GM18909 (cell line): ENCODE measurements around the gene DPM3.

Experiments used
- ATAC-seq: cut with Tn5 transposase; IDR thresholded peaks from one replicate; pipeline ENCODE4 v1.9.1; 2021; ENCODE audit warnings: mild to moderate bottlenecking; ENCODE audit not compliant: unreplicated experiment, poor library complexity

Gene DPM3

DNA sequence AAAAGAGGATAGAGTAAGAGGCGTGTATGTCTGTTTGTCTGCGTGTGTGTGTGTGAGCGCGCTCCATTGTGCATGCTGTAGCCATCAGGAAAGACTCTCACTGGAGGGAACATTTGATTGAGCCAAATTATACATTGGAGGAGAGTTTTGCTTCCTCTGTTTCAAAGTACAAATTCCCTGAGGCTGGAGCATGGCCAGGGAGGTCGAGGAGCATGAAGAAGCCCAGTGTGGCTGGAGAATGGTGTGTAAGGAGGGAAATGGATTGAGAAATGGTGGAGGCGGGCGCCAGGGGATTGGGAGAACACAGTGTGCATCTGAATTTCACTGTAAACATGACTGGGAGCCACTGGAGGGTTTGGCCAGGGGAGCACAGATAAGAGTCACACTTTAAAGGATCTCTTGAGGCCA lies 34.7 kb downstream of the DPM3 start:
- ATAC-seq = no peak

DNA sequence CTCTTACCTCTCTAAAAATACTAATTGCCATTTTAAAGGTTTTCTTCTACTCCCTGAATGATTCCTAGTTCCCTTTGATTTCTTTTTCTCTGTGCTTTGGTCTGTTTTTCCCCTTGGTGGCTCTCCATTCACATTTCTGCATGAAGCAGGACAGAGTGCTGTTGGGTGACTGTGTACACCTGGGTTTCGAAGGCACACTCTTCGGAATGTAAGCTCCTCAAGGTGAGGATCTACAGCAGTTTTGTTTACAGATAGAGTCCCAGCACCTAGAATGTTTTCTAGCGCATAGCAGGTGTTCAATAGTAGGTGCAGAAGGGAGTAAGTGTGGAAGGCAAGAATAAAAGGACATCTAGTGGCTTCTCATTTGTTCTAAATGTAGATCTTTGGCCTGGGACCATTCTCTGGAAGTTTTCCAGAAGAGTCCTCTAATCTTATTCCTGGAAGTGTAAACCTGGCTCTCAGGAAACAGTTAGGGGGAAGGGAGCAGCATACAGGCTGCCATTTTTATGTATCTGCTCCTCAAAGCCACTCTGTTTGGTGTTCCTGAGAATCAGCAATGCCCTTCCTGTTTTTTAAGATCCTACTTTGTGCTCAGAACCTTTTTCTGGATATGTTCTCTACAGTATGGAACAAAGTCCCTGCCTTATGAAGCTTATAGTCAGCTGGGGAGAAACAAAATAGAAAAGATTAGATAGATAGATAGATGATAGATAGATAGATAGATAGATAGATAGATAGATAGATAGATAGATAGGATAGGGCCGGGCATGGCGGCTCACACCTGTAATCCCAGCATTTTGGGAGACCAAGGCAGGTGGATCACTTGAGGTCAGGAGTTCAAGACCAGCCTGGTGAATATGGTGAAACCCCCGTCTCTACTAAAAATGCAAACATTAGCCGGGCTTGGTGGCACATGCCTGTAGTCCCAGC lies 35.5 kb downstream of the DPM3 start:
- ATAC-seq = no peak

DNA sequence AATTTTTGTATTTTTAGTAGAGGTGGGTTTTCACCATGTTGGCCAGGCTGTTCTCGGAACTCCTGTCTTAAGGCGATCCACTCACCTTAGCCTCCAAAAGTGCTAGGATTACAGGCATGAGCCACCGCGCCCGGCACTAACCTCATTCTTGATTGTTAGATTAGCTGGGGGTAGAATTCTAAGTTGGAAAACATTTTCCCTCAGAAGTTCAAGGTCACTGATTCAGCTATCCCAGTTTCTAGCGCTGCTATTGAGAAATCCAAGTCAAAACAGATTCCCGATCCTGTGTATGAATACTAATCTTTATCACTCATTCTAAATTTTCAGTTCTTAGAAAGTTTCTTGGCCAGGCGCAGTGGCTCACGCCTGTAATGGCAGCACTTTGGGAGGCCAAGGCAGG lies 37.0 kb downstream of the DPM3 start:
- no peak for ATAC-seq

DNA sequence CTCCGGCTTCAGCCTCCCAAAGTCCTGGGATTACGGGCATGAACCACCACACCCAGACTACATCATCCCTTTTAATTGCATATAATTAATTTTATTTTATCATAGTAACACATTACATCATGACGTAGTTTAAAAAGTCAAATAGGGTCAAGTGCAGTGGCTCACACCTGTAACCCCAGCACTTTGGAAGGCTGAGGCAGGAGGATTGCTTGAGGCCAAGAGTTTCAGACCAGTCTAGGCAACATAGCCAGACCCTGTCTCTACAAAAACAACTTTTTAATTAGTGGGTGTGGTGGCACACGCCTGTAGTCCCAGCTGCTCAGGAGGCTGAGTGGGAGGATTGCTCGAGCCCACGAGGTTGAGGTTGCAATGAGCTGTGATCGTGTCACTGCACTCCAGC lies 41.0 kb downstream of the DPM3 start:
- ATAC-seq = no peak

DNA sequence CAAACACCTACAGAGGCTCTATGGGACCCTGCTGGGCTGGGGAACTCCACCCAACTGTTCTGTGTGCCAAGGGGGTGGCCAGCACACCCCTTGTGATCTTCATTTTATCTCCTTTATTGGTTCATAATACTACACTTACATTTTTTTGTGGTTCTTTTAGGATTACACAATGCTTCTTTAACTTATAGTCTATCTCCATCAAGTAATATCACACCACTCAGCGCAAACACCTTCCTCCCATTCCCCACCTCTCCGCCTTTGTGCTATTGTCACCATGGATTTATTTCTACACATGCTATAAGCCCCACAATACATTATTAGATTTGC lies 45.7 kb downstream of the DPM3 start:
- no peak for ATAC-seq

DNA sequence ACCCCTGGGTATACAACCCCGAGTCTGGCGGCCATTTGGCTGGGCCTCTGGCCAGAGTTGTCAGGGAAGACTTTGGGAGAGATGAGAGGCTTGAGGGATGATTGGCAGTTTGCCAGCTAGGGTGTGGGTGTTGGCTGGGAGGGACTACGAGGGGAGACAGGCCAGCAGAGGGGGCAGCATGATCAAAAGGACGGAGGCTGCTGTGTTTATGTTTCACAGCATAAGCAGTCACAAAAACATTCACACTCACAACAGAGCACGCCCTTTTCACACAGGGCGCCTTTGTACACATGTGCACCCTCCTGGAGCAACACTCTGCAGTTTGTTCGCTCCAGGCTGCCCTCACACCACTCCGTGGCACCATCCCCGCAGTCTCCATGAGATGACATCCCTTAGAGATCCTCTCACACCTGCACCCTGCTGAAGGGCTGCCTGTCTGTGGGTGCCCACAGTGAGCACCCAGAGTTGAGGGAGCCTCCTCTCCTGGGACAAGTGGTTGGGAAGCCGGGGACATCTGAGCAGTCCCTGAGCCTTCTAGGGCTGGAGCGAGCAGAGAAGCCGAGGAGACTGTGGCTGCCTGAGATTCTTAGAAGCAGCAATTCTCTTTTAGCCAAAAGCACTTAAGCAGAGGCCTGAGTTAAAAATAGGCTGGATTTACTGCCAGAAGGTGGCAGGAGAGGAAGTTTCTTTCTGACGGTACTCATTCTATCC lies 46.3 kb downstream of the DPM3 start:
- ATAC-seq = no peak

DNA sequence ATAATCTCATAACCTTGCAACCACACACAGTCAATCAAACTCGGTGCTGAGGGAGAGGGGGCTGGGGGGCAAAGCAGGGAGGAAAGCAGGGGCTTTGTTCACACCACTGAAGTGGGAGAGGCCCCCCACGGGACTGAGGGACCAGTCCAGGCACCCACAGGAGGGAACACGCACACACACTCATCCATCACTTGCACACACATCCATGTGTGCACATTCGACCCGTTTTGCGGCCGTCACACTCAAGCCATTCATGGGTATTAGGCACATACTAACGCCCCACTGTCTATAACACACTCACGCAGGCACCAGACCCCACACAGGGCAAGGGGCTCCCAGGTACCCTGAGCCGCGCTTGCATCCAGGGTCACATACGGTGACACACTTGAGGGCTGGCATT lies 47.7 kb downstream of the DPM3 start:
- no peak for ATAC-seq

DNA sequence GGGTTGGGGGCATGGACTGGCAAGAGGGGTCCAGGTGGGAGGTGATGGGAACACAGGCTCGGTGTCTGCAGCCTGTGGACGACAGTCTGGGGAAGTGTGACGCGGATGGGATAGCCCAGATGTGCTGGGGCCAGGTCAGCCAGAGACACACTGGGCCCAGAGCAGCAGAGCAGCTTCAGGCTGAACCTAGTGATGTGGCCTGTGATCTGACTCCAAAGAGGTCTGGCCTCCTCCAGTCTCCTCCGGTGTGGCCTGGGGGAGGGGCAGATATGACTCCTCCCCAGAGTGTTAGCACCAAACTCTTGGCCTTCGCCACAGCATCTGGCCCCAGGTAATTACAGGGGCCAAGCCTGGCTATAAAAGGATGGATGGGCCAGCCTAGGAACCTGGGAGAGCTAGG lies 48.2 kb downstream of the DPM3 start:
- no peak for ATAC-seq

DNA sequence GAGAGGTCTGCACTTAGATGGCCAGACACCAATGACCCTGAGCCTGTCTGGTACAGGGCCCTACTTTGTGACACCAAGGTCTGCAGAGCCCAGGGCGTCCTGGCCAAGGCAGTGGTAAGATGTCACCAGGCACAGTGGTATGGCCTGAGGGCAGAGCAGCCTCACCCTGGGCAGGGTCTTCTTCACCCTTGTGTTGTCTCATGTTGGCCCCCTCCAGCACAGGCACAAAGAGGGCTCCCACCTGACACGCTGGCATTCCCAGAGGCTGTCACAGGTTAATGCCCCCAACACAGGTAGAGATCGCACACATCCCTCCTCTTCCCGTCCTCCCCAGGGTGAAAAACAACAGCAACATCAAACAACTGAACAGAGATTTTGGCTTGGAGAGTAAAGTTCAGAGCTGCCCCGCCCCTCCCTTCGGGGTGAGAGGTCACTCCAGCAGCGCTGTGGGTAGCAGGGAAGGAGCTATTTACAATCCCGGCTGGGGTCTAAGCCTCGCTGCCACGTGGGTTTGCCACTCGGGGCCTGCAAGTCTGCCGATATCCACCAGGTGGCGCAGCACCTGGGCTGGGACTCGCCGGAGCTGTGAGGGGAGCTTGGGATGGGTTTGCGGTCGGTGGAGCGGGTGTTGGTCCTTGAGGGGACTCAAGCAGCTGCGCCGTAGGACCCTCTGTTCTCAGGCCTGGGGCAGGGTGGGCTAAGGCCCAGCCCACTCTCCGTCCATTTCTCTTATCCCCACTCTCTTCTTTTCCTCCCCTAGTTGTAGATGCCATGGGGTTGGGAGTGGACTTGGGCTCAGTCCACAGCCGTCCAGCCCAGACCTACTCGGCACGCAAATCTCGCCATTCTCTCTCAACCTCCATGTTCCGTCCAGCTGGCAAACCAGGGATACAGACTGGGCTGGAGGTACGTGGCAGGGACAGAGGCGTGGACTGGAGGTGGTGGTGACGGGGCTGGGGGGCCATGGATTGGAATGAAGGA lies 49.0 kb downstream of the DPM3 start:
- ATAC-seq = no peak
